ENCODE data around the gene CDH12. TPM values are rescaled to one million over a fixed set of nuclear protein-coding genes. Genes with fewer than 3 reads are reported as not detected.
"Not testable (repeated sequence)": the region's sequence is repeated elsewhere in the genome, so short reads cannot be mapped to it uniquely, and the experiment has no call there.

CDH12 gene
- total and polyA plus RNA-seq, 2 experiments from 2014 or later, result not detected

DNA sequence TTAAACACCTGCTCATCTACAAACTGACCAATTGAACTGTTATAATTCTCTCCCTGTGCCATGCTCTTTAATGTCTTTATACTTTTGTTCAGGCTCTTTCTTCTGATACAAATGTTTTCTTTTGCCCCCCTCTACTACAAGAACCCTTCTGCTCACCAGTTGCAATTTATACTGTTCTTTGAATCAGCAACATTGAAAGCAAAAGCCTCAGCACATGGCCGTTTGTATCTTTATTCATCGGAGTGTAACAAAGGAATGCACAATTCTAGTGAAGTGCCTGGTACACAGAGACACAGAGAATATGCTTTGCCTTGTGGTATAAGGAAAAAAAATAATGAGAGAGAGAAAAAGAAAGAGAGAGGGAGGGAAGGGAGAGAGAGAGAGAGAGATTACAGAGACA lies 547.1 kb downstream of the CDH12 start:
- H3K79me2 ChIP-seq (ENCODE audit: insufficient read depth), result no peaks in the 10 kb centered on the region
- H3K27me3 ChIP-seq (replicated peaks; ENCODE audit: insufficient read depth), result no peaks in the 10 kb centered on the region
- no peak overlapping the region for H3K4me2 ChIP-seq (ENCODE audit: unreplicated experiment)
- no peaks in the 10 kb centered on the region for H3K9me2 ChIP-seq (ENCODE audit: insufficient read depth)
- 26 to 36% methylated on average over 2 of the region's 2 CpGs for WGBS, 2 experiments (ENCODE audit: low coverage in 1 of 2, low lambda C conversion rate in 2 of 2, missing lambda C conversion rate in 2 of 2)
- no peak overlapping the region for H3K27ac ChIP-seq
- H4K20me1 ChIP-seq (ENCODE audit: insufficient read depth), result no peaks in the 10 kb centered on the region
- no peak overlapping the region for H2AFZ ChIP-seq
- H3F3A ChIP-seq (ENCODE audit: insufficient read depth), result no peaks in the 10 kb centered on the region
- H3K4me3 ChIP-seq, result no peak overlapping the region
- no peaks in the 10 kb centered on the region for H3K4me1 ChIP-seq (ENCODE audit: insufficient read depth)
- in situ Hi-C loops (cut with MboI), result no loop called here
- no peak for DNase-seq
- TF ChIP-seq EZH2 (IDR thresholded peaks at IDR 0.05; ENCODE audit: insufficient read depth, poor library complexity, severe bottlenecking) (no peak), EZH2phosphoT487 (IDR thresholded peaks at IDR 0.05; ENCODE audit: insufficient read depth, low read depth) (no peak)
- no peaks in the 10 kb centered on the region for H3K36me3 ChIP-seq (ENCODE audit: low read depth)
- no peaks in the 10 kb centered on the region for H3K9me3 ChIP-seq (ENCODE audit: low read depth)
- H3K9ac ChIP-seq, result no peak overlapping the region

GRCh38 chr5:22295832-22296231 lies 557.3 kb downstream of the CDH12 start:
- 11 to 15% methylated on average over 1 of the region's 1 CpG for WGBS, 2 experiments (ENCODE audit: low coverage in 1 of 2, low lambda C conversion rate in 2 of 2, missing lambda C conversion rate in 2 of 2)
- no peak overlapping the region for H3K27ac ChIP-seq
- H3K9me2 ChIP-seq (ENCODE audit: insufficient read depth), result no peaks in the 10 kb centered on the region
- H3K79me2 ChIP-seq (ENCODE audit: insufficient read depth), result no peaks in the 10 kb centered on the region
- no peaks in the 10 kb centered on the region for H4K20me1 ChIP-seq (ENCODE audit: insufficient read depth)
- no peak overlapping the region for H3K4me2 ChIP-seq (ENCODE audit: unreplicated experiment)
- no peaks in the 10 kb centered on the region for H3K4me1 ChIP-seq (ENCODE audit: insufficient read depth)
- H3K4me3 ChIP-seq, result no peak overlapping the region
- no peak overlapping the region for H2AFZ ChIP-seq
- no peak for DNase-seq
- no peaks in the 10 kb centered on the region for H3K9me3 ChIP-seq (ENCODE audit: low read depth)
- H3K9ac ChIP-seq, result no peak overlapping the region
- TF ChIP-seq EZH2 (IDR thresholded peaks at IDR 0.05; ENCODE audit: insufficient read depth, poor library complexity, severe bottlenecking) (no peak), EZH2phosphoT487 (IDR thresholded peaks at IDR 0.05; ENCODE audit: insufficient read depth, low read depth) (no peak)
- in situ Hi-C loops (cut with MboI), result no loop called here
- no peaks in the 10 kb centered on the region for H3K36me3 ChIP-seq (ENCODE audit: low read depth)
- H3F3A ChIP-seq (ENCODE audit: insufficient read depth), result no peaks in the 10 kb centered on the region
- no peaks in the 10 kb centered on the region for H3K27me3 ChIP-seq (replicated peaks; ENCODE audit: insufficient read depth)

DNA sequence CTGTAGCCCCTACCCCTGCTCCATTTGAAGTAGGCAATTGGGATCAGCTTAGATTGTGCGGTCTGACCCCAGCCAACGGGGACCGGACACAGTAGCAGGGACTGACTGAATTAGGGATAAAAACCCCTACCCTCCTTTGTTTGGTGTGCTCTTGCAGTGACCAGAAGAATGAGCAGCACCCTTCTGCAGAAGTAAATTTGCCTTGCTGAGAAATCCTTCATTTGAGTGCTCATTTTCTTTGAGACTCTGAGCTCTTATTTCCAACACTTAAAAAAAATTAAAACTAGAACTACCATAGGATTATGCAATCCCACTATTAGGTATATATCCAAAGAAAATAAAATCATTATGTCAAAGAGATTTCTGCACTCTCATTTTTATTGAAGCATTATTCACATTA lies 560.0 kb downstream of the CDH12 start:
- in situ Hi-C loops (cut with MboI), result no loop called here
- H3K4me2 ChIP-seq (ENCODE audit: unreplicated experiment), result no peak overlapping the region
- H3K36me3 ChIP-seq (ENCODE audit: low read depth), result no peaks in the 10 kb centered on the region
- TF ChIP-seq EZH2 (IDR thresholded peaks at IDR 0.05; ENCODE audit: insufficient read depth, poor library complexity, severe bottlenecking) (no peak), EZH2phosphoT487 (IDR thresholded peaks at IDR 0.05; ENCODE audit: insufficient read depth, low read depth) (no peak)
- no peak overlapping the region for H3K27ac ChIP-seq
- no peaks in the 10 kb centered on the region for H3K9me2 ChIP-seq (ENCODE audit: insufficient read depth)
- H2AFZ ChIP-seq, result no peak overlapping the region
- no peaks in the 10 kb centered on the region for H3K9me3 ChIP-seq (ENCODE audit: low read depth)
- H3K4me3 ChIP-seq, result no peak overlapping the region
- 32 to 34% methylated on average over 3 of the region's 3 CpGs for WGBS, 2 experiments (ENCODE audit: low coverage in 1 of 2, low lambda C conversion rate in 2 of 2, missing lambda C conversion rate in 2 of 2)
- H4K20me1 ChIP-seq (ENCODE audit: insufficient read depth), result no peaks in the 10 kb centered on the region
- no peak overlapping the region for H3K9ac ChIP-seq
- no peak for DNase-seq
- no peaks in the 10 kb centered on the region for H3F3A ChIP-seq (ENCODE audit: insufficient read depth)
- no peaks in the 10 kb centered on the region for H3K27me3 ChIP-seq (replicated peaks; ENCODE audit: insufficient read depth)
- no peaks in the 10 kb centered on the region for H3K4me1 ChIP-seq (ENCODE audit: insufficient read depth)
- H3K79me2 ChIP-seq (ENCODE audit: insufficient read depth), result no peaks in the 10 kb centered on the region

- in situ Hi-C loops (cut with MboI), result no loop called here
Measured at GRCh38 chr5:22278164-22278563, 575.0 kb downstream of the CDH12 start.

GRCh38 chr5:22277006-22277405 lies 576.1 kb downstream of the CDH12 start:
- TF ChIP-seq EZH2phosphoT487 (IDR thresholded peaks at IDR 0.05; ENCODE audit: insufficient read depth, low read depth) (no peak), EZH2 (IDR thresholded peaks at IDR 0.05; ENCODE audit: insufficient read depth, poor library complexity, severe bottlenecking) (no peak)
- no peaks in the 10 kb centered on the region for H3K36me3 ChIP-seq (ENCODE audit: low read depth)
- H3K27ac ChIP-seq, result no peak overlapping the region
- no peak overlapping the region for H3K9ac ChIP-seq
- H3K9me3 ChIP-seq (ENCODE audit: low read depth), result no peaks in the 10 kb centered on the region
- no peak overlapping the region for H3K4me2 ChIP-seq (ENCODE audit: unreplicated experiment)
- no peak overlapping the region for H3K4me3 ChIP-seq
- in situ Hi-C loops (cut with MboI), result no loop called here
- no peaks in the 10 kb centered on the region for H3K9me2 ChIP-seq (ENCODE audit: insufficient read depth)
- H3K79me2 ChIP-seq (ENCODE audit: insufficient read depth), result no peaks in the 10 kb centered on the region
- no peaks in the 10 kb centered on the region for H3K4me1 ChIP-seq (ENCODE audit: insufficient read depth)
- no peak for DNase-seq
- no peaks in the 10 kb centered on the region for H3K27me3 ChIP-seq (replicated peaks; ENCODE audit: insufficient read depth)
- H4K20me1 ChIP-seq (ENCODE audit: insufficient read depth), result no peaks in the 10 kb centered on the region
- 16 to 17% methylated on average over 4 of the region's 4 CpGs for WGBS, 2 experiments (ENCODE audit: low coverage in 1 of 2, low lambda C conversion rate in 2 of 2, missing lambda C conversion rate in 2 of 2)
- H2AFZ ChIP-seq, result no peak overlapping the region
- H3F3A ChIP-seq (ENCODE audit: insufficient read depth), result no peaks in the 10 kb centered on the region

More at GRCh38 chr5:22278164-22278563, 575.0 kb downstream of the CDH12 start:
- Histone ChIP-seq H3K9me3 (ENCODE audit: low read depth) (no peaks in the 10 kb centered on the region), H2AFZ (no peak overlapping the region), H3K4me2 (ENCODE audit: unreplicated experiment) (no peak overlapping the region), H3K4me1 (ENCODE audit: insufficient read depth) (no peaks in the 10 kb centered on the region), H3K79me2 (ENCODE audit: insufficient read depth) (no peaks in the 10 kb centered on the region), H3K36me3 (ENCODE audit: low read depth) (no peaks in the 10 kb centered on the region), H3K27me3 (replicated peaks; ENCODE audit: insufficient read depth) (no peaks in the 10 kb centered on the region), H3K27ac (no peak overlapping the region), H3K4me3 (no peak overlapping the region), H4K20me1 (ENCODE audit: insufficient read depth) (no peaks in the 10 kb centered on the region), H3K9me2 (ENCODE audit: insufficient read depth) (no peaks in the 10 kb centered on the region), H3K9ac (no peak overlapping the region), H3F3A (ENCODE audit: insufficient read depth) (no peaks in the 10 kb centered on the region)
- no peak for DNase-seq
- TF ChIP-seq EZH2phosphoT487 (IDR thresholded peaks at IDR 0.05; ENCODE audit: insufficient read depth, low read depth) (no peak), EZH2 (IDR thresholded peaks at IDR 0.05; ENCODE audit: insufficient read depth, poor library complexity, severe bottlenecking) (no peak)
- 0 to 2% methylated on average over 1 of the region's 1 CpG for WGBS, 2 experiments (ENCODE audit: low coverage in 1 of 2, low lambda C conversion rate in 2 of 2, missing lambda C conversion rate in 2 of 2)

GRCh38 chr5:22265855-22266254 lies 587.3 kb downstream of the CDH12 start:
- H3K4me1 ChIP-seq (ENCODE audit: insufficient read depth); H3K27me3 ChIP-seq (replicated peaks; ENCODE audit: insufficient read depth); H3K36me3 ChIP-seq (ENCODE audit: low read depth); H3K4me3 ChIP-seq; H3K9me3 ChIP-seq (ENCODE audit: low read depth); DNase-seq; H3K9me2 ChIP-seq (ENCODE audit: insufficient read depth); H4K20me1 ChIP-seq (ENCODE audit: insufficient read depth); H3K9ac ChIP-seq; H3K27ac ChIP-seq; H2AFZ ChIP-seq; H3F3A ChIP-seq (ENCODE audit: insufficient read depth); H3K79me2 ChIP-seq (ENCODE audit: insufficient read depth); in situ Hi-C loops (cut with MboI); H3K4me2 ChIP-seq (ENCODE audit: unreplicated experiment): not testable (repeated sequence)
- WGBS, 2 experiments (ENCODE audit: low coverage in 1 of 2, low lambda C conversion rate in 2 of 2, missing lambda C conversion rate in 2 of 2), result 54 to 64% methylated on average over 7 of the region's 7 CpGs
